GM21526 (cell line): ENCODE measurements around the gene GNA12.

Experiments
- ATAC-seq: cut with Tn5 transposase; IDR thresholded peaks from one replicate; pipeline ENCODE4 v1.9.1; 2021; ENCODE audit warnings: moderate library complexity; ENCODE audit not compliant: unreplicated experiment, low FRiP score

GNA12 gene

GRCh38 chr7:2844153-2845033, at the start of gene GNA12:
GNA12 (minus strand) TSS chr7:2844308; CDS start chr7:2844161, 147 bp downstream.
- ATAC-seq, result peak; percentile 95

- ATAC-seq, result no peak
Measured at GRCh38 chr7:2893411-2893861, 49.3 kb upstream of the GNA12 start.

- ATAC-seq, result no peak
Measured at GRCh38 chr7:2892549-2892948, 48.4 kb upstream of the GNA12 start.

GRCh38 chr7:2887816-2888215, 43.7 kb upstream of the GNA12 start:
- no peak for ATAC-seq

GRCh38 chr7:2886900-2887299, 42.8 kb upstream of the GNA12 start:
- ATAC-seq, result no peak

GRCh38 chr7:2886391-2886790, 42.3 kb upstream of the GNA12 start:
- no peak for ATAC-seq

- ATAC-seq, result no peak
Measured at GRCh38 chr7:2884161-2884560, 40.1 kb upstream of the GNA12 start.

- ATAC-seq, result no peak
Measured at GRCh38 chr7:2883101-2883500, 39.0 kb upstream of the GNA12 start.

GRCh38 chr7:2882111-2882510, 38.0 kb upstream of the GNA12 start:
- no peak for ATAC-seq

GRCh38 chr7:2880874-2881533, 36.9 kb upstream of the GNA12 start:
- no peak for ATAC-seq

- ATAC-seq, result no peak
Measured at GRCh38 chr7:2880051-2880450, 35.9 kb upstream of the GNA12 start.

- ATAC-seq, result no peak
Measured at GRCh38 chr7:2879354-2879753, 35.2 kb upstream of the GNA12 start.

- no peak for ATAC-seq
Measured at GRCh38 chr7:2878306-2878705, 34.2 kb upstream of the GNA12 start.

- no peak for ATAC-seq
Measured at GRCh38 chr7:2876031-2876731, 32.1 kb upstream of the GNA12 start.

GRCh38 chr7:2873686-2874551, 29.8 kb upstream of the GNA12 start:
- ATAC-seq, result no peak

- no peak for ATAC-seq
Measured at GRCh38 chr7:2873146-2873545, 29.0 kb upstream of the GNA12 start.

GRCh38 chr7:2872296-2872874, 28.3 kb upstream of the GNA12 start:
- no peak for ATAC-seq

GRCh38 chr7:2870471-2870931, 26.4 kb upstream of the GNA12 start:
- no peak for ATAC-seq

- no peak for ATAC-seq
Measured at GRCh38 chr7:2869981-2870380, 25.9 kb upstream of the GNA12 start.

GRCh38 chr7:2866601-2867000, 22.5 kb upstream of the GNA12 start:
- no peak for ATAC-seq
